Activated gamma-delta T cell treated with anti-CD3 and anti-CD28 coated beads, Interleukin-2, amount 50 U/mL, for 16 hours (primary cell): Measurements from ENCODE around the gene ARHGAP12.
"Not testable (repeated sequence)": the region's sequence is repeated elsewhere in the genome, so short reads cannot be mapped to it uniquely, and the experiment has no call there.

Experiments
- DNase-seq: peaks from one replicate; pipeline ENCODE4 v3.0.0-alpha.2; 2020; ENCODE audit warnings: low read depth

ARHGAP12 gene

GRCh38 chr10:31923389-31923788, 5.2 kb downstream of the ARHGAP12 start:
- no peak for DNase-seq

GRCh38 chr10:31921031-31921430, 7.6 kb downstream of the ARHGAP12 start:
- DNase-seq = no peak

- no peak for DNase-seq
These were observed 8.1 kb downstream of the ARHGAP12 start for GRCh38 chr10:31920538-31920937.

GRCh38 chr10:31918671-31919409, 9.8 kb downstream of the ARHGAP12 start:
- DNase-seq = no peak

GRCh38 chr10:31914370-31914769, 14.3 kb downstream of the ARHGAP12 start:
- no peak for DNase-seq

GRCh38 chr10:31912898-31913850, 15.5 kb downstream of the ARHGAP12 start:
- no peak for DNase-seq

- DNase-seq = no peak
These were observed 16.3 kb downstream of the ARHGAP12 start for GRCh38 chr10:31912289-31912688.

GRCh38 chr10:31910016-31910415, 18.6 kb downstream of the ARHGAP12 start:
- DNase-seq = no peak

GRCh38 chr10:31908157-31908556, 20.5 kb downstream of the ARHGAP12 start:
- DNase-seq = no peak

GRCh38 chr10:31906039-31906438, 22.6 kb downstream of the ARHGAP12 start:
- DNase-seq = no peak

GRCh38 chr10:31905586-31905985, 23.0 kb downstream of the ARHGAP12 start:
- DNase-seq = no peak

GRCh38 chr10:31902625-31903024, 26.0 kb downstream of the ARHGAP12 start:
- no peak for DNase-seq

- no peak for DNase-seq
These were observed 31.1 kb downstream of the ARHGAP12 start for GRCh38 chr10:31897506-31897905.

GRCh38 chr10:31896968-31897384, 31.7 kb downstream of the ARHGAP12 start:
- no peak for DNase-seq

- not testable (repeated sequence) for DNase-seq
These were observed 32.9 kb downstream of the ARHGAP12 start for GRCh38 chr10:31895722-31896121.

GRCh38 chr10:31888442-31888841, 40.2 kb downstream of the ARHGAP12 start:
- DNase-seq = no peak

GRCh38 chr10:31887850-31888249, 40.8 kb downstream of the ARHGAP12 start:
- no peak for DNase-seq

- no peak for DNase-seq
These were observed 41.7 kb downstream of the ARHGAP12 start for GRCh38 chr10:31886885-31887284.

- no peak for DNase-seq
These were observed 42.7 kb downstream of the ARHGAP12 start for GRCh38 chr10:31885971-31886370.

- no peak for DNase-seq
These were observed 44.2 kb downstream of the ARHGAP12 start for GRCh38 chr10:31884386-31884785.

GRCh38 chr10:31883397-31883796, 45.2 kb downstream of the ARHGAP12 start:
- no peak for DNase-seq

GRCh38 chr10:31878486-31878885, 50.1 kb downstream of the ARHGAP12 start:
- no peak for DNase-seq
